Type B pancreatic cell (in vitro differentiated cells): ENCODE data around the gene MPIG6B. TPM values are rescaled to one million over a fixed set of nuclear protein-coding genes. Genes with fewer than 3 reads are reported as not detected.

Source experiments
- DNase-seq: peaks from one replicate; pipeline ENCODE4 v3.0.0; 2021; ENCODE audit warnings: mixed read lengths; ENCODE audit not compliant: unreplicated experiment; ENCODE audit errors: extremely low spot score
- H3K27ac Mint-ChIP-seq: 2 replicates; pipeline ENCODE4 v1.8.0; 2021; ENCODE audit warnings: mild to moderate bottlenecking, mixed read lengths
- H3K27me3 Mint-ChIP-seq: 2 replicates; pipeline ENCODE4 v1.8.0; 2021; ENCODE audit warnings: mixed read lengths
- H3K36me3 Mint-ChIP-seq: 2 replicates; pipeline ENCODE4 v1.8.0; 2021; ENCODE audit warnings: mixed read lengths
- H3K4me1 Mint-ChIP-seq: one replicate; pipeline ENCODE4 v1.8.0; 2021; ENCODE audit warnings: mixed read lengths; ENCODE audit not compliant: unreplicated experiment
- H3K4me3 Mint-ChIP-seq: 2 replicates; pipeline ENCODE4 v1.8.0; 2021; ENCODE audit warnings: mild to moderate bottlenecking, mixed read lengths
- H3K9me3 Mint-ChIP-seq: 2 replicates; pipeline ENCODE4 v1.8.0; 2021; ENCODE audit warnings: mixed read lengths
- CTCF ChIP-seq: fragments of 200-600 bp; sonication (generic); conservative IDR thresholded peaks from 2 replicates; pipeline ENCODE4 v1.5.0; 2021; ENCODE audit warnings: antibody characterized with exemption, mild to moderate bottlenecking
- total RNA-seq: library from RNA; stranded (reverse); gene quantifications from 2 replicates; pipeline ENCODE4 v1.2.1, GENCODE V29; 2021; ENCODE audit warnings: low replicate concordance

Gene MPIG6B
- total RNA-seq, 1 donor from 2014 or later, result 0.41 TPM

GRCh38 chr6:31761343-31761742 lies 38.2 kb downstream of the MPIG6B start:
- Mint-ChIP-seq H3K36me3 (peaks cover 25% of the 10 kb centered on the region), H3K4me1 (peaks cover 11% of the 10 kb centered on the region), H3K27me3 (no peaks in the 10 kb centered on the region), H3K4me3 (no peak overlapping the region), H3K9me3 (no peaks in the 10 kb centered on the region), H3K27ac (no peak overlapping the region)
- TF ChIP-seq CTCF, result no peak
- no peak for DNase-seq

GRCh38 chr6:31762356-31762755 lies 39.2 kb downstream of the MPIG6B start, which contains the start of gene SAPCD1:
SAPCD1 (plus strand) TSS chr6:31762656; CDS start chr6:31763055, 399 bp downstream.
- no peak for DNase-seq
- H3K9me3 Mint-ChIP-seq, result no peaks in the 10 kb centered on the region
- H3K27me3 Mint-ChIP-seq, result no peaks in the 10 kb centered on the region
- no peak within 1 kb of the TSS for H3K4me3 Mint-ChIP-seq
- H3K27ac Mint-ChIP-seq, result peak within 1 kb of the TSS; percentile 62
- peaks cover 11% of the 10 kb centered on the region for H3K4me1 Mint-ChIP-seq
- H3K36me3 Mint-ChIP-seq, result peaks cover 25% of the 10 kb centered on the region
- no peak for TF ChIP-seq CTCF

GRCh38 chr6:31762878-31763618 lies 39.9 kb downstream of the MPIG6B start:
- Mint-ChIP-seq H3K36me3 (peaks cover 25% of the 10 kb centered on the region), H3K4me1 (peaks cover 11% of the 10 kb centered on the region), H3K27me3 (no peaks in the 10 kb centered on the region), H3K27ac (peak overlapping the region; percentile 62), H3K9me3 (no peaks in the 10 kb centered on the region), H3K4me3 (no peak overlapping the region)
- DNase-seq, result no peak
- TF ChIP-seq CTCF, result no peak

GRCh38 chr6:31763619-31763940 lies 40.4 kb downstream of the MPIG6B start:
- peak overlapping the region; percentile 62 for H3K27ac Mint-ChIP-seq
- peaks cover 11% of the 10 kb centered on the region for H3K4me1 Mint-ChIP-seq
- no peaks in the 10 kb centered on the region for H3K9me3 Mint-ChIP-seq
- no peak for DNase-seq
- no peak overlapping the region for H3K4me3 Mint-ChIP-seq
- no peaks in the 10 kb centered on the region for H3K27me3 Mint-ChIP-seq
- no peak for TF ChIP-seq CTCF
- peaks cover 25% of the 10 kb centered on the region for H3K36me3 Mint-ChIP-seq

GRCh38 chr6:31764198-31764597 lies 41.0 kb downstream of the MPIG6B start:
- Mint-ChIP-seq H3K27ac (peak overlapping the region; percentile 62), H3K9me3 (no peaks in the 10 kb centered on the region), H3K27me3 (no peaks in the 10 kb centered on the region), H3K36me3 (peaks cover 25% of the 10 kb centered on the region), H3K4me3 (no peak overlapping the region), H3K4me1 (peaks cover 11% of the 10 kb centered on the region)
- TF ChIP-seq CTCF, result no peak
- no peak for DNase-seq
